Brain pericyte (primary cell): ENCODE measurements around the gene AK5.
"Not testable (repeated sequence)": the region's sequence is repeated elsewhere in the genome, so short reads cannot be mapped to it uniquely, and the experiment has no call there.

Experiments
- DNase-seq: peaks from one replicate; pipeline ENCODE4 v3.0.0-alpha.2; 2012; ENCODE audit warnings: low read depth, low spot score

AK5 gene

DNA sequence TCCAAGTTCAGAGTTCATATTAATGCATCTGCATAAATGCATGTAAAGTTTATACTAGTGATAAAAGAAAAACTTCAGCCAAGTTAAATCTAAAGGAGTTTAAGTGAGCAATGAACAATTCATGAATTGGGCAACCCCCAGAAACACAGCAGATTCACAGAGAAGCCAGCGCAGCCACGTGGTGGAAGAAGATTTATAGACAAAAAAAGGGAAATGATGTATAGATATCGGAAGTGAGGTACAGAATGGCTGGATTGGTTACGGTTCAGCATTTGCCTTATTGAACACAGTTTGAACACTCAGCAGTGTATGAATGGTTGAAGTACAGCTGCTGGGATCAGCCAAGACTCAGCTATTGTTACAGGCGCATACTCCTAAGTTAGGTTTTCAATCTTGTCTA is 5.7 kb downstream of the AK5 start:
- DNase-seq, result no peak

GRCh38 chr1:77288275-77288674 is 6.5 kb downstream of the AK5 start:
- DNase-seq, result no peak

- DNase-seq, result no peak
Observed at GRCh38 chr1:77290576-77290975, 8.8 kb downstream of the AK5 start.

GRCh38 chr1:77292551-77292950 is 10.7 kb downstream of the AK5 start:
- DNase-seq, result no peak

DNA sequence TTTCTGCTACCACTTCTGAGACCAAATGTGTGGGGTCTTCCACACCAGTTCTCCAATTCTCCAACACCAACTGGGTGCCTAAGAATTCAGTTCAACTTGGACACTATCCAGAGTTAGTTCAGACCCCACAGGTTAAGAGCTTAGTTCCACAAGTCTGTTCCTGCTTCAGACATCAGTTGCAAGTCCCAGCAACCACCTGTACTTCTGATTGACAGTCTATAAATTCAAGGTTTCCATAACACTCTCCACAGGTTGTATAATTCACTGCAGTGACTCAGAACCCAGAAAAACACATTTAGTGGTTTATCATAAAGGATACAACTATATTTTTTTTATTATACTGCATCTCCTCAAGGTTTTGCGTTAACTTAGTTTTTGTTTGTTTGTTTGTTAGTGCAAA is 18.7 kb downstream of the AK5 start:
- DNase-seq, result no peak

DNA sequence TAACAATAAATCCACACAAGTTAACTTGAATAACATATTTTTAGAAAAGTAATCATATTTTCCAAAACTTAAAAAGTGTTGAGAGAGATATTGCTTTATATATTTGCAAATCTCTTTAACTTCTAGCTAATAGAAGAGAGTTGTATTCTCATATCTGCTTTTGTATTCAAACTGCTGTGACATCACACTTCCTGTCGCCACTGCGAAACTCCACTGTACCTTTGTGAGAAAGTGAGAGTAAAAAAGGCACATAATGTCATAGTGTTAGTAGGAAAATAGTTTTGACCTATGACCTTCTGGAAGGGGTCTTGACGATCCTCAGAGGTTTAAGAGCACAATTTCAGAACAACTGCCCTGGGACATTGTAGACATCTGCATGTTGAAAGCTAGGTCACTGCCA is 21.6 kb downstream of the AK5 start:
- DNase-seq, result no peak

- no peak for DNase-seq
Observed at GRCh38 chr1:77308889-77309621, 27.2 kb downstream of the AK5 start.

- DNase-seq, result no peak
Observed at GRCh38 chr1:77310924-77311323, 29.1 kb downstream of the AK5 start.

DNA sequence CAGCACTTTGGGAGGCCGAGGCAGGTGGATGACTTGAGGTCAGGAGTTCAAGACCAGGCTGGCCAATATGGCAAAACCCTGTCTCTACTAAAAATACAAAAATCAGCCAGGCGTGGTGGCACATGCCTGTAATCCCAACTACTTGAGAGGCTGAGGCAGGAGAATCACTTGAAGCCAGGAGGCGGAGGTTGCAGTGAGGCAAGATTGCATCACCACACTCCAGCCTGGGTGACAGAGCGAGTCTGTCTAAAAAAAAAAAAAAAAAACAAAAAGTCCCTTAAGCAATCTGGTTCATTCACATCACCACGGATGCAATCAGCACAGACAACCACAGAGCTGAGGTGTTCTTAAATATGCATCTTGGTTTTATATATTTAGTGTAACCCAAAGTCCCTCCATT is 30.5 kb downstream of the AK5 start:
- DNase-seq, result not testable (repeated sequence)

- DNase-seq, result no peak
Observed at GRCh38 chr1:77313491-77313890, 31.7 kb downstream of the AK5 start.

DNA sequence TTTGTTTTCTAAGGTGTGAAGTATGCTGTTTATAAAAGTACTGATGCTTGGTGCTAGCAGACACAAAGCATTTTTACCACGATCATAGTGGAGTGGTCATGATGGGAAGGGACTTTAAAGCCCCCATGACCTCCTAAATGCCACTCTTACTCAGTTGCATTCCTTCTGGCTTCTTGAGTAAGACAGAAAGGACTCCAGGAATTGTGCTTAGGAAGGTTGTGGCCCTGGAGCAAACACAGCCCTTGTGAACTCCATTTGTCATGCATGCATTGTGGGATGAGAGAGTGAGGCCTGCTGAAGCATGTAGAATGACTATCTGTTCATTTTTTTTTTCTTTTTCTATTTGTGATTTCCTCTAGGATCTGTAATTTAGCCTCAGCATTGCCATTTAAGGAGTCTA is 34.2 kb downstream of the AK5 start:
- DNase-seq, result no peak

GRCh38 chr1:77316966-77317365 is 35.1 kb downstream of the AK5 start:
- DNase-seq, result no peak

- no peak for DNase-seq
Observed at GRCh38 chr1:77319036-77319705, 37.4 kb downstream of the AK5 start.

- DNase-seq, result no peak
Observed at GRCh38 chr1:77322061-77322900, 40.5 kb downstream of the AK5 start.

DNA sequence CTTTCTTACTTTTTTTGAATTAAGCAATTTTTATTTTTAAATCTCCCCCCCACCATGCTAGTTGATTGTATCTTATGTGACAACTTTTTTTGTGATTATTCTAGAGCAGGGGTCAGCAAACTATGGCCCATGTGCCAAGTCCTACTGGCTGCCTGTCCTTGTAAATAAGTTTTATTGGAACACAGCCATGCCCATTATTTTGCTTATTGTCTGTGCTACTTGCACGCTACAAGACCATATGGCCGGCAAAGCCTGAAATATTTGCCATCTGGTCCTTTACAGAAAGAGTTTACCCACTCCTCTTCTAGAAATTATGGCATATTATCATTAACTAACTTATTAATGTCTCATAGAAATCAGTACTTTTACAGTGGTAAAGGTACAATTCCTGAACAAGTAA is 51.7 kb downstream of the AK5 start:
- DNase-seq, result no peak

DNA sequence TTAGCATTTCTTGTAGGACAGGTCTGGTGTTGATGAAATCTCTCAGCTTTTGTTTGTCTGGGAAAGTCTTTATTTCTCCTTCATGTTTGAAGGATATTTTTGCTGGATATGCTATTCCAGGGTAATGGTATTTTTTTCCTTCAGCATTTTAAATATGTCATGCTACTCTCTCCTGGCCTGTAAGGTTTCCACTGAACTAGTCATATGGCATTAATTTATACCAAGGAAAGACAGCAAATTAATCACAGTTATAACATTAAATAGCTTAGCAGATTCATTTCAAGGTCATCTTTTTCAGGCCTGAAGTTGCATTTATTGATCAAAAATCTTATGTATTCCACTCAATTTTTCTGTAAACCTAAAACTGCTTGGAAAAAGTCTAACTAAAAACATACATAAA is 54.9 kb downstream of the AK5 start:
- DNase-seq, result no peak

DNA sequence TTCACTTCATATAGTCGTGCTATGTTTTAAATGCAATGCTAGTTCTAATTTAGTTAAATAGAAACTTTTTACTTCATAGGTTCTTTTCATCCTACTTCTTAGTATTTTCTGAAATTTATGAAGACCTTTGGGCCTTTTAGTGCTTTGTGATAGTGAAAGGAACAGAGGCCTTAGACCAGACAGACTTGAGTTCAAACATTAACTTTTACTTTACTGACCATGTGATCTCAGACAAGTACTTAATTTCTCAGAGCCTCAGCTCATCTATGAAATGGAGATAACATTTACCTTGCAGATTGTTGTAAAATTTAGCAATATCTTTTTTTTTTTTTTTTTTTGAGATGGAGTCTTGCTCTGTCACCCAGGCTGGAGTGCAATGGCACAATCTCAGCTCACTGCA is 57.5 kb downstream of the AK5 start:
- DNase-seq, result no peak

DNA sequence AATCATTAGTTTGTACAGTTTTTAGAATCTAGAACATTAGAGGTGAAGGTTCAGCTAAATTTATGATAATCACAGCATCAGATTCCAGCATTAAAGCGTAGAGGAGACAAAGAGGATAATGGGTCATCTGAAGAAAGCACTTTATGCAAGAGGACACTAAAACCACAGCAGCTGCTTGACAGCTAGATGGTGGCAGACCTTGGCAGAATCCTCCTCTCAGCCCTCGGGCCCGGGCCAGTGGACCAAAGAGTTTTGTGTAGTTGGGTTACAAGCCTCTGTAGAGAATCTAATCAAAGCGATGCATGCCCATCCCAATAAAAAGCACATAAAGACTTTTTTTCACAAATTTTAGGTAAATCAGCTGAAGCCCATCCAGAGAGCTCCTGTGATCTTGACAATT is 59.4 kb downstream of the AK5 start:
- no peak for DNase-seq

GRCh38 chr1:77342745-77343144 is 60.9 kb downstream of the AK5 start:
- DNase-seq, result no peak

GRCh38 chr1:77347646-77348045 is 65.8 kb downstream of the AK5 start:
- no peak for DNase-seq

GRCh38 chr1:77348549-77348948 is 66.7 kb downstream of the AK5 start:
- no peak for DNase-seq

DNA sequence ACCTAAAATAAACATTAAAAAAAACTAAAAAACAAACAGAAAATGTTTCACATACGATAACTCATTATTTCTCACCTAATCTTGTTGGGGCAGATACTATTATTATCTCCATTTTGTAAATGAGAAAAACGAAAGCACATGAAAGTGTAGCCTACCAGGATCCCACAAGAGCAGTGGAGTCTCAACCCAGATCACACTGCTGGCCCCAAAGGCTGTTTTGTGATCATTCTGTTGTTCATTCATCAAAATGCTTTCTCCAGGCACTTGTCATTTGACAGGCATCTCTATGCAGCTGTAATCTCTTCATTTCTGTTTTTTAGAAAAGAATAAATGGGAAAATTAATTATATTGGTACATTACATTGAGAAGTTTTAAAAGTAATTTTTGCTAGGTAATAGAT is 67.5 kb downstream of the AK5 start:
- DNase-seq, result no peak
